HG03159 (cell line): ENCODE data around the gene LDLRAP1.

ENCODE experiments used
- ATAC-seq: cut with Tn5 transposase; IDR thresholded peaks from one replicate; pipeline ENCODE4 v1.9.1; 2021; ENCODE audit warnings: mild to moderate bottlenecking, moderate library complexity; ENCODE audit not compliant: unreplicated experiment

LDLRAP1 gene

GRCh38 chr1:25523542-25523941 is 19.9 kb upstream of the LDLRAP1 start:
- no peak for ATAC-seq

GRCh38 chr1:25524568-25525360 is 18.6 kb upstream of the LDLRAP1 start:
- no peak for ATAC-seq

- no peak for ATAC-seq
Measured at GRCh38 chr1:25525361-25525688, 18.1 kb upstream of the LDLRAP1 start.

- no peak for ATAC-seq
Measured at GRCh38 chr1:25526753-25527152, 16.7 kb upstream of the LDLRAP1 start.

- ATAC-seq: no peak
Measured at GRCh38 chr1:25527226-25527846, 16.1 kb upstream of the LDLRAP1 start.

GRCh38 chr1:25527946-25528595 is 15.3 kb upstream of the LDLRAP1 start:
- ATAC-seq: no peak

GRCh38 chr1:25528881-25529517 is 14.4 kb upstream of the LDLRAP1 start:
- ATAC-seq: no peak

GRCh38 chr1:25529518-25530185 is 13.8 kb upstream of the LDLRAP1 start:
- no peak for ATAC-seq

GRCh38 chr1:25530186-25531081 is 13.0 kb upstream of the LDLRAP1 start:
- no peak for ATAC-seq

GRCh38 chr1:25531082-25531461 is 12.3 kb upstream of the LDLRAP1 start:
- ATAC-seq: no peak

- no peak for ATAC-seq
Measured at GRCh38 chr1:25532970-25533369, 10.4 kb upstream of the LDLRAP1 start.

- no peak for ATAC-seq
Measured at GRCh38 chr1:25533775-25534409, 9.5 kb upstream of the LDLRAP1 start.

GRCh38 chr1:25534410-25534788 is 9.0 kb upstream of the LDLRAP1 start:
- no peak for ATAC-seq

GRCh38 chr1:25536124-25536523 is 7.3 kb upstream of the LDLRAP1 start:
- no peak for ATAC-seq

GRCh38 chr1:25537153-25537831 is 6.1 kb upstream of the LDLRAP1 start:
- no peak for ATAC-seq

GRCh38 chr1:25538191-25538767 is 5.1 kb upstream of the LDLRAP1 start:
- ATAC-seq: no peak

GRCh38 chr1:25540750-25541342 is 2.6 kb upstream of the LDLRAP1 start:
- ATAC-seq: no peak

GRCh38 chr1:25541425-25541824 is 2.0 kb upstream of the LDLRAP1 start:
- ATAC-seq: no peak
